ENCODE data around the gene PPP6R3.
"Not testable (repeated sequence)": the region's sequence is repeated elsewhere in the genome, so short reads cannot be mapped to it uniquely, and the experiment has no call there.

PPP6R3 gene

GRCh38 chr11:68445531-68446035, 15.0 kb upstream of the PPP6R3 start:
- Histone ChIP-seq H3K79me2 (ENCODE audit: insufficient read depth, low read length) (no peaks in the 10 kb centered on the region), H3K4me2 (ENCODE audit: low read depth, low read length, poor library complexity, severe bottlenecking) (no peak overlapping the region), H2AFZ (ENCODE audit: low read length) (no peak overlapping the region), H3K4me1 (ENCODE audit: insufficient read depth, low read length, poor library complexity, severe bottlenecking) (peaks cover 8% of the 10 kb centered on the region), H3K4me3 (ENCODE audit: low read length, poor library complexity, severe bottlenecking) (no peak overlapping the region), H3K36me3 (ENCODE audit: insufficient read depth, low read length) (peaks cover 24% of the 10 kb centered on the region; the same call in 1 of the 2 replicates), H3K9me2 (replicated peaks; ENCODE audit: low read depth, low read length) (no peaks in the 10 kb centered on the region), H3F3A (ENCODE audit: low read depth) (peaks cover 5% of the 10 kb centered on the region; the same call in 1 of the 2 replicates), H3K9me3 (ENCODE audit: insufficient read depth, low read depth, low read length) (no peaks in the 10 kb centered on the region), H3K9ac (ENCODE audit: low read depth, low read length, poor library complexity, severe bottlenecking) (no peak overlapping the region), H3K27me3 (ENCODE audit: insufficient read depth, low read length, poor library complexity, severe bottlenecking) (no peaks in the 10 kb centered on the region), H4K20me1 (ENCODE audit: insufficient read depth, low read length, poor library complexity, severe bottlenecking) (peaks cover 6% of the 10 kb centered on the region)
- TF ChIP-seq CTCF (conservative IDR thresholded peaks at IDR 0.05; ENCODE audit: low read length) (no peak), EZH2phosphoT487 (IDR thresholded peaks at IDR 0.05; ENCODE audit: borderline replicate concordance) (no peak)

- peaks cover 24% of the 10 kb centered on the region; the same call in 1 of the 2 replicates for H3K36me3 ChIP-seq (ENCODE audit: insufficient read depth, low read length)
- no peaks in the 10 kb centered on the region for H3K9me2 ChIP-seq (replicated peaks; ENCODE audit: low read depth, low read length)
- no peaks in the 10 kb centered on the region for H3K27me3 ChIP-seq (ENCODE audit: insufficient read depth, low read length, poor library complexity, severe bottlenecking)
- H3K4me3 ChIP-seq (ENCODE audit: low read length, poor library complexity, severe bottlenecking) = no peak overlapping the region
- no peaks in the 10 kb centered on the region for H3K79me2 ChIP-seq (ENCODE audit: insufficient read depth, low read length)
- H4K20me1 ChIP-seq (ENCODE audit: insufficient read depth, low read length, poor library complexity, severe bottlenecking) = peaks cover 6% of the 10 kb centered on the region
- TF ChIP-seq CTCF (conservative IDR thresholded peaks at IDR 0.05; ENCODE audit: low read length) (no peak), EZH2phosphoT487 (IDR thresholded peaks at IDR 0.05; ENCODE audit: borderline replicate concordance) (no peak)
- H3K4me1 ChIP-seq (ENCODE audit: insufficient read depth, low read length, poor library complexity, severe bottlenecking) = peaks cover 5% of the 10 kb centered on the region
- peaks cover 5% of the 10 kb centered on the region; the same call in 1 of the 2 replicates for H3F3A ChIP-seq (ENCODE audit: low read depth)
- no peaks in the 10 kb centered on the region for H3K9me3 ChIP-seq (ENCODE audit: insufficient read depth, low read depth, low read length)
- no peak overlapping the region for H2AFZ ChIP-seq (ENCODE audit: low read length)
- no peak overlapping the region for H3K9ac ChIP-seq (ENCODE audit: low read depth, low read length, poor library complexity, severe bottlenecking)
- H3K4me2 ChIP-seq (ENCODE audit: low read depth, low read length, poor library complexity, severe bottlenecking) = no peak overlapping the region
Measured at GRCh38 chr11:68446046-68446725, 14.4 kb upstream of the PPP6R3 start.

- no peak overlapping the region for H3K9ac ChIP-seq (ENCODE audit: low read depth, low read length, poor library complexity, severe bottlenecking)
- H4K20me1 ChIP-seq (ENCODE audit: insufficient read depth, low read length, poor library complexity, severe bottlenecking) = peaks cover 3% of the 10 kb centered on the region
- no peaks in the 10 kb centered on the region for H3K9me2 ChIP-seq (replicated peaks; ENCODE audit: low read depth, low read length)
- no peak overlapping the region for H3K4me3 ChIP-seq (ENCODE audit: low read length, poor library complexity, severe bottlenecking)
- H2AFZ ChIP-seq (ENCODE audit: low read length) = no peak overlapping the region
- peaks cover 22% of the 10 kb centered on the region; the same call in 1 of the 2 replicates for H3K36me3 ChIP-seq (ENCODE audit: insufficient read depth, low read length)
- no peaks in the 10 kb centered on the region for H3K9me3 ChIP-seq (ENCODE audit: insufficient read depth, low read depth, low read length)
- no peaks in the 10 kb centered on the region for H3K27me3 ChIP-seq (ENCODE audit: insufficient read depth, low read length, poor library complexity, severe bottlenecking)
- no peaks in the 10 kb centered on the region for H3F3A ChIP-seq (ENCODE audit: low read depth)
- H3K4me1 ChIP-seq (ENCODE audit: insufficient read depth, low read length, poor library complexity, severe bottlenecking) = no peaks in the 10 kb centered on the region
- TF ChIP-seq EZH2phosphoT487 (IDR thresholded peaks at IDR 0.05; ENCODE audit: borderline replicate concordance) (no peak), CTCF (conservative IDR thresholded peaks at IDR 0.05; ENCODE audit: low read length) (peak; percentile 81)
- no peaks in the 10 kb centered on the region for H3K79me2 ChIP-seq (ENCODE audit: insufficient read depth, low read length)
- H3K4me2 ChIP-seq (ENCODE audit: low read depth, low read length, poor library complexity, severe bottlenecking) = no peak overlapping the region
Measured at GRCh38 chr11:68447015-68447801, 13.3 kb upstream of the PPP6R3 start.

GRCh38 chr11:68447914-68448313, 12.6 kb upstream of the PPP6R3 start:
- not testable (repeated sequence) for H4K20me1 ChIP-seq (ENCODE audit: insufficient read depth, low read length, poor library complexity, severe bottlenecking); H3K9ac ChIP-seq (ENCODE audit: low read depth, low read length, poor library complexity, severe bottlenecking); H3F3A ChIP-seq (ENCODE audit: low read depth); H3K27me3 ChIP-seq (ENCODE audit: insufficient read depth, low read length, poor library complexity, severe bottlenecking); H3K79me2 ChIP-seq (ENCODE audit: insufficient read depth, low read length); H3K4me2 ChIP-seq (ENCODE audit: low read depth, low read length, poor library complexity, severe bottlenecking); H3K4me1 ChIP-seq (ENCODE audit: insufficient read depth, low read length, poor library complexity, severe bottlenecking); H3K9me2 ChIP-seq (replicated peaks; ENCODE audit: low read depth, low read length); H3K9me3 ChIP-seq (ENCODE audit: insufficient read depth, low read depth, low read length); H3K4me3 ChIP-seq (ENCODE audit: low read length, poor library complexity, severe bottlenecking); H2AFZ ChIP-seq (ENCODE audit: low read length)
- H3K36me3 ChIP-seq (ENCODE audit: insufficient read depth, low read length) = peaks cover 15% of the 10 kb centered on the region; the same call in 1 of the 2 replicates

Data from Loucy (cell line).